Testis (tissue), 3 donors: ENCODE measurements around the gene DNLZ. TPM values are rescaled to one million over a fixed set of nuclear protein-coding genes. Genes with fewer than 3 reads are reported as not detected.

Source experiments
- DNase-seq: peaks from one replicate; pipeline ENCODE4 v3.0.0-alpha.2; 2019
- H3K27ac ChIP-seq, 2 donors: fragments of 200-600 bp; sonication (generic); one replicate each; pipeline ENCODE4 v1.5.1; 2019
- H3K27me3 ChIP-seq: fragments of 200-600 bp; sonication (generic); one replicate; pipeline ENCODE4 v1.5.1; 2019
- H3K36me3 ChIP-seq: fragments of 200-600 bp; sonication (generic); one replicate; pipeline ENCODE4 v1.5.1; 2017; ENCODE audit warnings: low read depth; ENCODE audit errors: missing control alignments
- H3K4me1 ChIP-seq: fragments of 200-600 bp; sonication (generic); one replicate; pipeline ENCODE4 v1.5.1; 2019
- H3K4me3 ChIP-seq, 2 donors: fragments of 200-600 bp; sonication (generic); one replicate each; pipeline ENCODE4 v1.5.1; 2017 to 2019
- H3K9me3 ChIP-seq: fragments of 200-600 bp; sonication (generic); one replicate; pipeline ENCODE4 v1.5.1; 2017
- POLR2A ChIP-seq: fragments of 450-650 bp; IDR thresholded peaks from one replicate; pipeline ENCODE4 v1.6.1; 2017; ENCODE audit warnings: antibody characterized with exemption, mild to moderate bottlenecking, moderate library complexity
- WGBS, 2 donors: methylation state at CpG; one replicate each; pipeline ENCODE4 v1.1.5; 2018; 5-methylcytosine and 5-hydroxymethylcytosine counted together
- intact Hi-C: fragments of 100-400 bp; cut with DNase I; formaldehyde crosslinking; loops from one replicate; pipeline ENCODE4 v1.15.1; 2023; ENCODE audit warnings: low total_unique reads
- polyA plus RNA-seq: library from polyadenylated mRNA; stranded (reverse); fragments of 350-450 nt; fragmentation: Illumina TruSeq; extraction: RNeasy Lipid Tissue Mini Kit (QIAGEN cat#74804); gene quantifications from one replicate; pipeline ENCODE4 v1.2.3, GENCODE V29; 2014; ENCODE audit warnings: low read depth, low replicate concordance; ENCODE audit not compliant: insufficient read depth
- total RNA-seq, 2 donors: library from RNA; depleted of rRNA; stranded (reverse); fragments of >200 nt; gene quantifications; one replicate each; pipeline ENCODE4 v1.2.3, GENCODE V29; 2016
- TF ChIP-seq, protein P1 (sequence below), 3 experiments: fragments of 450-650 bp in 2 of 3; fragments of 200-600 bp in 1 of 3; sonication (generic) in 1 of 3; IDR thresholded peaks; one replicate each; pipeline ENCODE4 v1.5.1; 2016 to 2019; ENCODE audit warnings: antibody characterized with exemption in 3 of 3, mild to moderate bottlenecking in 2 of 3, moderate library complexity in 1 of 3

DNLZ gene
- total and polyA plus RNA-seq, 3 donors from 2014 or later: 14.0 to 51.1 (median 48.2) TPM

DNA sequence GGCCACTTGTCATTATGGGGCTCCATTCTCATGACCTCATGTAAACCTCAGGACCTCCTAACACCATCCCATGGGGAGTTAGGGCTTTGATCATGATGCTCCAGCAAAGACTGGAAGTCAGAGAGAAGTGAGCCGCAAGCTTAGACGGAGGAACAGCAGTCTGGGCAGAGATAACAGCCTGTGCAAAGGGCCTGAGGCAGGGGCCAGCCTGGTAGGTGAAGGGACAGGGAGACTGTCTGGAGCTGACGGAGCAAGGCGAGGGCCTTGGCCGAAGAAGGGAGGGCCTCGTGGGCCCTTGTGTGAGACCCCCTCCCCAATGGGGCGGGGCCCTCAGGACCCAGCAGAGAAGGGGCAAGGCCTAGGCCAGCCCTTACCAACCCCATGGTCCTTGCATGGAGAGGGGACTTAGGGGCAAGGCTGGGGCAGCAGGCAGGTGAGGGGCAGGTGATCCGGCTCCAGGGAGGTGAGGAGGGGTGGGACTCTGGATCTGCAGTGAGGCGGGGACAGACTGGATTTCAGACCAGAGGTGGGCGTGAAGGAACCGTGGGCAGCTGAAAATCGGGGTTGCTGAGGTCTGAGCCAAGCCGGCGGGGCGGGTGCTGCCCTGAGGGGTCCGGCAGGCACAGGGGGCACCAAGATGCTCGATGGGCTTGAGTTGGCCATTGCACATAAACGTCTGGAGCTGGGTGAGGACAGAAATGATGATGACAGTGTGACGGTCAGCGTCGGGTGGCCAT is 18.8 kb downstream of the DNLZ start:
- Histone ChIP-seq H3K27me3 (no peaks in the 10 kb centered on the region), H3K4me1 (peaks cover 55% of the 10 kb centered on the region), H3K4me3 (no peak overlapping the region), H3K9me3 (no peaks in the 10 kb centered on the region), H3K27ac (peak overlapping the region; percentile 25 to 29), H3K36me3 (no peaks in the 10 kb centered on the region)
- DNase-seq: no peak
- TF ChIP-seq, protein P1, sequence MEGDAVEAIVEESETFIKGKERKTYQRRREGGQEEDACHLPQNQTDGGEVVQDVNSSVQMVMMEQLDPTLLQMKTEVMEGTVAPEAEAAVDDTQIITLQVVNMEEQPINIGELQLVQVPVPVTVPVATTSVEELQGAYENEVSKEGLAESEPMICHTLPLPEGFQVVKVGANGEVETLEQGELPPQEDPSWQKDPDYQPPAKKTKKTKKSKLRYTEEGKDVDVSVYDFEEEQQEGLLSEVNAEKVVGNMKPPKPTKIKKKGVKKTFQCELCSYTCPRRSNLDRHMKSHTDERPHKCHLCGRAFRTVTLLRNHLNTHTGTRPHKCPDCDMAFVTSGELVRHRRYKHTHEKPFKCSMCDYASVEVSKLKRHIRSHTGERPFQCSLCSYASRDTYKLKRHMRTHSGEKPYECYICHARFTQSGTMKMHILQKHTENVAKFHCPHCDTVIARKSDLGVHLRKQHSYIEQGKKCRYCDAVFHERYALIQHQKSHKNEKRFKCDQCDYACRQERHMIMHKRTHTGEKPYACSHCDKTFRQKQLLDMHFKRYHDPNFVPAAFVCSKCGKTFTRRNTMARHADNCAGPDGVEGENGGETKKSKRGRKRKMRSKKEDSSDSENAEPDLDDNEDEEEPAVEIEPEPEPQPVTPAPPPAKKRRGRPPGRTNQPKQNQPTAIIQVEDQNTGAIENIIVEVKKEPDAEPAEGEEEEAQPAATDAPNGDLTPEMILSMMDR (IDR thresholded peaks at IDR 0.05): no peak
- 76 to 83% methylated on average over 21 of the region's 21 CpGs for WGBS, 2 donors
- intact Hi-C loops: no loop called here

DNA sequence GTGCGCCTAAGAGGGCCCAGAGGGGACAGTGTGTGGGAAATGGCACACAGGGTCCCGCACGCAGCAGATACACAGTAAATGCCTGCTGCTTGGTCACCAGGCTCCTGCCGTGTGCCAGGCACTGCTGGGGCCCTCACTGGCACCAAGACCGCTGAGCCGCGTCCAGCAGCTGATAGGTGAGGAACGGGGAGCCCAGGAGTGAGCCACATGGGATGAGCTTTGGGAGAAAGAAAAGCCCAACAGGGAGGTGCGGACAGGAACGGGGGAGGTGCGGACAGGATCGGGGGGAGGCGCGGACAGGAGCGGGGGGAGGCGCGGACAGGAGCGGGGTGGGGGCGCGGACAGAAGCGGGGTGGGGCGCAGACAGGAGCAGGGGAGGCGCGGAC is 19.7 kb downstream of the DNLZ start:
- no peak for DNase-seq
- TF ChIP-seq, protein P1 (IDR thresholded peaks at IDR 0.05): no peak
- H3K27me3 ChIP-seq: no peaks in the 10 kb centered on the region
- WGBS, 2 donors: 67 to 72% methylated on average over 11 to 24 of the region's 24 CpGs
- H3K9me3 ChIP-seq: no peaks in the 10 kb centered on the region
- H3K27ac ChIP-seq: peak overlapping the region in 1 of 2 donors; percentile 74
- peaks cover 60% of the 10 kb centered on the region for H3K4me1 ChIP-seq
- H3K36me3 ChIP-seq: no peaks in the 10 kb centered on the region
- no peak overlapping the region for H3K4me3 ChIP-seq
- intact Hi-C loops: no loop called here

DNA sequence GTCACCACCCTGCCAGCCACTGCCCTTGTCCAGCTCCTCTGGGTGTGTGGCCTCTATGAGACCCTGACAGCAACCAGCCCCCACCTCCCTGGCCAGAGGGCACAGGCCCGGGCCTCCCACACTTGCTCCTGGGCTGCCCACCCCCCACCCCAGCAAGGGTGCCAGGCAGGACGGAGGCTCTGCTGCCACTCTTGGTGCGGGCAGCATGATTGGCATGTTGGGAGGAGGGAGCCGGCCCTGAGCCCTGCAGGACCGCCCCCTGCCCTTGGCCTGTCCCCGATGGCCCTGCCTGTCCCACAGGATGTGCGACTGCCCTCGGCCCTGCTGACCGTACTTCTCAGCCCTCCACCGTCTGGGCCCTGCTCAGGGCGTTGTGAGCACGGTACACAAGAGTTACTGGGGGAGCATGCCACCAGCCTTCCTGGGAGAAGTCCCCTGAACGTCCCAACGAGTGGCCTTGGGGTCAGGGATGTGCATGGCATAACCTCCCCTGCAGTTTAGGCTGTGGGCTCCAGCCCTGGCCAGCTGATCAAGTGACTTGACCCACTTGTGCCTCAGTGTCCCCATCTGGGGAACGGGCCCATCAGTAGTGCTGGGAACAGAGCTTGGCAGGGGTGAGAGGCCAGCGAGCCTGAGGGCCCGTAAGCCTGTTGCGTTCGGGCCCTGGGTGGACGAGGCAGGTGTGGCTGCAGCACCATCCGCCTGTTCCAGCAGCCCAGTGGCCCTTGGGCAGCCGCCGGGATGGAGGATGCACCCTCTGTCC is 20.2 kb downstream of the DNLZ start:
- intact Hi-C loops: no loop called here
- WGBS, 2 donors: 70 to 83% methylated on average over 9 to 23 of the region's 23 CpGs
- peak overlapping the region; percentile 63 to 74 for H3K27ac ChIP-seq
- no peaks in the 10 kb centered on the region for H3K27me3 ChIP-seq
- H3K36me3 ChIP-seq: no peaks in the 10 kb centered on the region
- peak; percentile 76 for DNase-seq
- TF ChIP-seq, protein P1 (IDR thresholded peaks at IDR 0.05): no peak
- no peak for TF ChIP-seq POLR2A
- no peaks in the 10 kb centered on the region for H3K9me3 ChIP-seq
- H3K4me3 ChIP-seq: no peak overlapping the region
- H3K4me1 ChIP-seq: peaks cover 60% of the 10 kb centered on the region

DNA sequence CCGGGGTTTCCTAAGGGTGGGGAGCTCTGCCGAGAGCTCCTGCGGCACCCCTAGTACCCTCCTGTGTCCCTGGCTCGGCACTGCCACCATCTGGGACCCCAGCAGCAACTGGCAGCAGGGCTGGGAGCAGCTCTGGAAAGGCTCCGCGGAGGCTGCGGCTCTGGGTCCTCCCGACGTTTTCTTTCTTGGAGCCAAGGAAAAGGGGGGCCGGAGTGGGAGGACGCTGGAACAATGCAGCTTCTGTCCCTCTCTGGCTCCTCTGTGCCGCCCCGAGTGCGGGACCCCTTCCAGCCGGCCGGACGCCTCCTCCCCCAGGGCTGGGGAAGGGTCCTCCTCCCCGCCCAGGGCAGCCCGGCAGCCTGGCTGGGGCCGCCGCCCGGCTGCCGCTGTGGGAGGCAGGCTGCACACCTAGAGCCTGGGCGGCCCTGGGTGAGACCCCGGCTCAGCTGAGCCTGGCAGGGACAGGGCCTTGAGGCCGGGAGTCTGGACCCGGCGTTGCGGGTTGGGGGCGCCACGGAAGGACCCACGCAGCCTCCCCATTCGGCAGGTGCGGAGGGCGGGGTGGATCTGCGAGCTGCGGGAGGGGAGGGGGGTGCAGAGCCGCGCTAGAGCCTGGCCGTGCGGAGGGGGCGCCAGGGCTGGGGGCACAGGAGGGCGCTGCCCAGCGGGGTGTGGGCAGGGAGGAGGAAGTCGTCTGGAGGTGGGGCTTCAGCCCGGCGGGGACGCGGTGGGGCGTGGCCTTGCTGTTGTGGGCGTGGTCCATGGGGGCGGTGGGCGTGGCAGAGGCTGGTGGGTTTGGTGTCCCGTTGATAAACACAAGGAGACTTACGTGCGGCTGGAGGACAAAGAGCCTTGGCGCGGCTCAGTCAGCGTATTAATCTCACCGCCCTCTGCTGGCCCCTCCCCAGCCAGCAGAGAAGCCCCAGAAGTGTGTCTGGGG is 21.1 kb downstream of the DNLZ start:
- Histone ChIP-seq H3K4me1 (peaks cover 60% of the 10 kb centered on the region), H3K27me3 (no peaks in the 10 kb centered on the region), H3K9me3 (no peaks in the 10 kb centered on the region), H3K27ac (peak overlapping the region; percentile 65 to 74), H3K36me3 (no peaks in the 10 kb centered on the region), H3K4me3 (peak overlapping the region; percentile 36 to 58)
- TF ChIP-seq, protein P1 (IDR thresholded peaks at IDR 0.05): no peak
- TF ChIP-seq POLR2A: no peak
- DNase-seq: peak; percentile 93
- intact Hi-C loops: no loop called here
- WGBS, 2 donors: 31 to 36% methylated on average over 19 to 57 of the region's 60 CpGs
